Erythroblast (primary cell): Measurements from ENCODE around the gene FAM76A.
A peak's percentile ranks its signal among the peaks of the same experiment; 100 is the strongest.
"Not testable (repeated sequence)": the region's sequence is repeated elsewhere in the genome, so short reads cannot be mapped to it uniquely, and the experiment has no call there.

Source experiments
- DNase-seq, 2 experiments: peaks; one replicate each; lab custom pipeline; 2025; lab: John Stamatoyannopoulos, UW
- GATA1 ChIP-seq: IDR thresholded peaks from 2 replicates; pipeline ENCODE4 v1.6.1; 2011; ENCODE audit warnings: low read depth, mild to moderate bottlenecking, control low read depth, low read length, moderate library complexity
- POLR2A ChIP-seq: IDR thresholded peaks from 2 replicates; pipeline ENCODE4 v1.6.1; 2011; ENCODE audit warnings: mild to moderate bottlenecking, low read length

FAM76A gene

GRCh38 chr1:27782950-27783349 lies 57.2 kb downstream of the FAM76A start:
- no peak for DNase-seq
- no peak for TF ChIP-seq POLR2A
- TF ChIP-seq GATA1, result no peak

DNA sequence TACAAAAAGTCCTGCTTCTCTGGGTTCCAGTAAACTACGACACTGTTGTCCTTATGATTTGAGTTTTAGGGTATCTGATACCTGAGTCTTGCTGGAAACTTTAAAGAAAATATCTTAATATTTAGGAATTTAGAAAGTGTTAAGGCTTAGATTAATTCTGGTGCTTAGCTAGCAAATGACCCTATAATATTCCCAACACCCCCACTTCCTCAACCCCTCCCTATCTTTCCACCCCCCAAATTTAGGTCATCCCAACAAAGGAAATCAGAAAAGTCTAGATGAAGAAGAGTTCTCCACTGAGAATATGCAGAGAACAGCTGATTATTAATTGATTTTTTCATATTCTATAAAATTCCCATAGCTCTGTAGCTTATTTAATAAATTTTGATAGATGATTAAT lies 58.9 kb downstream of the FAM76A start:
- no peak for DNase-seq
- TF ChIP-seq POLR2A (no peak), GATA1 (no peak)

DNA sequence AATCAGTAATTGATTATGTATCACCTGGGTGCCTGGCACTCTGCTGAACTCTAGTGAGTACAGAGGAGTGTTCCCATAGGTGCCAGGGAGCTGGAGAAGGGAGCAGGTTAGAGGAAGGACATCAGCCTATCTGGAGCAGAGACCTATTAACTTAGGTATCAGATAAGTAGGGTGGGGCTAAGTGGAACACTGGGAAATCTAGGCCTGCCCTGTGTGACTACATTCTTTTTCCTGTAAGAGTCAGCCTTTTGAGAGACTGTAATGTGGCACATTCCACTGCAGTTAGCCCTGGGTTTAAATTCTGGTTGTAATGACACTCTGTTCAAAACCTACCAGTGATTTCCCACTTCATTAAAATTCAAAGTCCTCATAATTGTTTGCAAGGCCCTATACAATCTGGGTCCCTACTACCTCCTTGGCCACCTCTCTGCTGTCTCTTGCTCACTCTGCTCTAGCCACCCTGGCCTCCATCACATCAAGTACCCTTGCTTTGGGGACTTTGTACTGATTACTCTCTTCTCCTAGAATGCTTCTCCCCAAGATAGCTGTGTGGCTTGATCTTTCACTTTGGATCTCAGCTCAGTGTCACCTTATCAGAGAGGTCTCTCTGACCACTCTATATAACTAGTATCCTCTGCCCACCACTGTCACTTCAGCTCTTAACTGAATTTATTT lies 60.2 kb downstream of the FAM76A start:
- TF ChIP-seq GATA1 (no peak), POLR2A (no peak)
- DNase-seq, result no peak

- DNase-seq, result no peak
- TF ChIP-seq GATA1 (no peak), POLR2A (no peak)
Measured at GRCh38 chr1:27787895-27788294, 62.1 kb downstream of the FAM76A start.

GRCh38 chr1:27789540-27790041 lies 63.8 kb downstream of the FAM76A start:
- peak; percentile 16 to 32 for DNase-seq

GRCh38 chr1:27790270-27790669 lies 64.5 kb downstream of the FAM76A start:
- DNase-seq, result not testable (repeated sequence)

More at GRCh38 chr1:27789540-27790041, 63.8 kb downstream of the FAM76A start:
- TF ChIP-seq GATA1 (no peak), POLR2A (no peak)

- no peak for DNase-seq
- no peak for TF ChIP-seq POLR2A
- TF ChIP-seq GATA1, result no peak
Measured at GRCh38 chr1:27795601-27796000, 69.8 kb downstream of the FAM76A start.

- TF ChIP-seq POLR2A (no peak), GATA1 (no peak)
- no peak for DNase-seq
Measured at GRCh38 chr1:27804791-27805190, 79.0 kb downstream of the FAM76A start.

DNA sequence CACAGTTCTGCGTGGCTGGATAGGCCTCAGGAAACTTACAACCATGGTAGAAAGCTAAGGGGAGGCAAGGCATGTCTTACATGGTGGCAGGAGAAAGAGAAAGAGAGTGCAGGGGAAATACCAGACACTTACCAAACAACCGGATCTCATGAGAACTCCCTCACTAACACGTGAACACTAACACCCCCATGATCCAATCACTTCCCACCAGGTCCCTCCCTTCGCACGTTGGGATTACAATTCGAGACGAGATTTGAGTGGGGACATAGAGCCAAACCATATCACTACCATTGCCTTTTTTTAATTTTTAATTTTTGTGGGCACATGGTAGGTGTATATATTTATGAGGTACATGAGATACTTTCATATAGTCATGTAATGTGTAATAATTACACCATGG lies 81.0 kb downstream of the FAM76A start:
- no peak for DNase-seq
- TF ChIP-seq GATA1 (no peak), POLR2A (no peak)

GRCh38 chr1:27807385-27807784 lies 81.6 kb downstream of the FAM76A start:
- TF ChIP-seq POLR2A, result no peak
- no peak for TF ChIP-seq GATA1
- no peak for DNase-seq

DNA sequence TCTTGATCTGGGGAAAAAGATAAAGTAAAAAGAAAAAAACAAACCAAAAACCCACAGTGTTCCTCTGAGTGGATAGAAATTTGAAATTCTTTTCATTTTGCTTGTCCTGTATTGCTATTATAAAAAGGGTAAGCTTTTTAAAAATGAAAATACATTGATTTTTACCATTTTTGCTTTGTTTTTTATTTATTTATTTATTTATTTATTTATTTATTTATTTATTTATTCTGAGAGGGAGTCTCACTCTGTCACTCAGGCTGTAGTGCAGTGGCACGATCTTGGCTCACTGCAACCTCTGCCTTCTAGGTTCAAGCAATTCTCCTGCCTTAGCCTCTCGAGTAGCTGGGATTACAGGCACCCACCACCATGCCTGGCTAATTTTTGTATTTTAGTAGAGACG lies 82.4 kb downstream of the FAM76A start:
- DNase-seq, result not testable (repeated sequence)

GRCh38 chr1:27809883-27810282 lies 84.1 kb downstream of the FAM76A start:
- no peak for DNase-seq
- TF ChIP-seq GATA1, result no peak
- TF ChIP-seq POLR2A, result no peak

- no peak for DNase-seq
- no peak for TF ChIP-seq GATA1
- no peak for TF ChIP-seq POLR2A
Measured at GRCh38 chr1:27811741-27812500, 86.2 kb downstream of the FAM76A start.
